ENCODE data around the gene CSF1. TPM values are rescaled to one million over a fixed set of nuclear protein-coding genes. Genes with fewer than 3 reads are reported as not detected.
"Not testable (repeated sequence)": the region's sequence is repeated elsewhere in the genome, so short reads cannot be mapped to it uniquely, and the experiment has no call there.

The CSF1 gene
- total RNA-seq, 1 experiment from 2014 or later, result 68.9 TPM

DNA sequence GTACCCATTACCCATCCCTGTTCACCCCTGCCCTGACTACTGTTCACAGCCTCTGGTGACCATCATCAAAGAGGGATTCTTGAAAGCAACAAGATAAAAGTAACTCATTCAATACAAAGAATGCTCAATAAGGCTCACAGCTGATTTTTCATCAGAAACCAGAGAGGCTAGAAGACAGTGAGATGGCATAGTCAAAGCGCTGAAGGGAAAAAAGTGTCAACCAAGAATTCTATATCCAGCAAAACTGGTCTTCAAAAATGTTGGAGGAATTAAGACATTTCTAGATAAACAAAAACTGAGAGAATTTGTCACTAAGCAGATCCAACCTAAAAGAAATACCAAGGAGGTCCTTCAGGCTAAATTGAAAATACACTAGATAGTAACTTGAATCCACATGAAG is 27.1 kb downstream of the CSF1 start:
- DNase-seq (ENCODE audit: low read depth in 1 of 2, low spot score in 2 of 2), result no peak
- H3K36me3 ChIP-seq, result no peaks in the 10 kb centered on the region
- peaks cover 12% of the 10 kb centered on the region for H3K4me1 ChIP-seq (replicated peaks)
- no peak overlapping the region for H3K4me3 ChIP-seq
- no peak overlapping the region for H3K27ac ChIP-seq
- no peaks in the 10 kb centered on the region for H3K27me3 ChIP-seq (replicated peaks)
- H3K9me3 ChIP-seq (replicated peaks), result peaks cover 8% of the 10 kb centered on the region; the same call in 1 of the 2 replicates

GRCh38 chr1:109938556-109938955 is 27.9 kb downstream of the CSF1 start:
- Histone ChIP-seq H3K4me1 (replicated peaks) (peaks cover 11% of the 10 kb centered on the region), H3K4me3 (no peak overlapping the region), H3K36me3 (no peaks in the 10 kb centered on the region), H3K27ac (no peak overlapping the region), H3K27me3 (replicated peaks) (no peaks in the 10 kb centered on the region), H3K9me3 (replicated peaks) (peaks cover 8% of the 10 kb centered on the region; the same call in 1 of the 2 replicates)
- no peak for DNase-seq (ENCODE audit: low read depth in 1 of 2, low spot score in 2 of 2)

GRCh38 chr1:109942434-109942833 is 31.8 kb downstream of the CSF1 start:
- no peak for DNase-seq (ENCODE audit: low read depth in 1 of 2, low spot score in 2 of 2)
- no peaks in the 10 kb centered on the region for H3K36me3 ChIP-seq
- peaks cover 8% of the 10 kb centered on the region; the same call in 1 of the 2 replicates for H3K9me3 ChIP-seq (replicated peaks)
- H3K4me3 ChIP-seq, result no peak overlapping the region
- no peak overlapping the region for H3K27ac ChIP-seq
- H3K4me1 ChIP-seq (replicated peaks), result no peaks in the 10 kb centered on the region
- H3K27me3 ChIP-seq (replicated peaks), result no peaks in the 10 kb centered on the region

DNA sequence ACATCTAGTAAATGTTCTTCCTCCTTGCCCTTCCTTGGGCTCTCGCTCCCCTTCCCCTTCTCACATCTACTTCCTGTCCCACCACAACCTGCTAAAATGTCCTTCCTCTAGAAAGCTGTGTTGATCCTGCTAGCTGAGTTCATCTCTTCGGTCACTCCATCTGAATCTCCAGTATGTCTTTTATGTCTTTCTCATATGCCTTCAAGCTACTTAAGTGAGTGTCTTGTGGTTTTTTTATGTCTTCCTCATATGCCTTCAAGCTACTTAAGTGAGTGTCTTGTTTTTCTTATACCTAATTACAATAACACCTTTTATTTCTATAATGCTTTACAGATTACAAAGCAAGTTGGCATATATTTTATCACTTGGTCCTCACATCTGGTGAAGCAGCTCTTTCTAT is 33.9 kb downstream of the CSF1 start:
- Histone ChIP-seq H3K9me3 (replicated peaks) (no peaks in the 10 kb centered on the region), H3K4me3 (no peak overlapping the region), H3K4me1 (replicated peaks) (no peaks in the 10 kb centered on the region), H3K27me3 (replicated peaks) (no peaks in the 10 kb centered on the region), H3K27ac (no peak overlapping the region), H3K36me3 (no peaks in the 10 kb centered on the region)
- DNase-seq (ENCODE audit: low read depth in 1 of 2, low spot score in 2 of 2), result no peak

DNA sequence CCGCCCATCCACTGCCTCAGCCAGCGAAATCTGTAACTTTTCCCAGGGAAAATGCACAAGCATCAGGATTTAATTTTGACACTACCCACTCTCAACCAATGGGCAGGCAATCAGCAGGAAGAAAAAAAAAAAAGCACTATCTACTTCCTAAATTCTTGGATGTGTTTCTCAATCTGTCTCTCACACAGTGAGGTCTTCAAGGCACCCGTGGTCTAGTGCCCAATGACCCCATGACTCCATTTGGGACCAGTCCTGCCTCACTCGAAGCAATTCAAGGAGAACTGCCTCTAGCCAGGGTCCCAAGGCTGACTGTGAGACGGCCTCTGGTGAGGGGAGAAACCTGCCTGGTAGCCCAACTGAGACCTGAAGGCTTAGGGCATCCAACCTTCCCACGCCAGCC is 35.9 kb downstream of the CSF1 start:
- DNase-seq (ENCODE audit: low read depth in 1 of 2, low spot score in 2 of 2), result no peak
- H3K27me3 ChIP-seq (replicated peaks), result no peaks in the 10 kb centered on the region
- no peaks in the 10 kb centered on the region for H3K4me1 ChIP-seq (replicated peaks)
- no peak overlapping the region for H3K27ac ChIP-seq
- no peaks in the 10 kb centered on the region for H3K36me3 ChIP-seq
- H3K4me3 ChIP-seq, result no peak overlapping the region
- H3K9me3 ChIP-seq (replicated peaks), result no peaks in the 10 kb centered on the region

GRCh38 chr1:109947582-109948284 is 37.1 kb downstream of the CSF1 start:
- no peaks in the 10 kb centered on the region for H3K36me3 ChIP-seq

DNA sequence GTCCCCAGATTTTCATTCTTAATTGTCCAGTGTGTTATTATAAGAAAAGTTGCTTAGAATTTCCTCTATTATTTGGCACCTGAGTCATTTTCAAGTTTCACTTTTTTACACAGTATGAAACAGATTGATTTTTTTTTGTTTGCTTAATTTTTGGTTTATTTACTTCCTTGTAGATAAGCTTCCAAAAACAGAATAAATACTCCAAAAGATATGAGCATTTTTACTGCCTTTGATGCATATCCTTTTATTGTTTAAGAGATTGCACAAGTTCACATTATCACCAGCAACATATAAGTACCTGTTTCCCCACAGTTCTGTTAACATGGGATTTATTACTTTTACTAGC is 37.6 kb downstream of the CSF1 start:
- H3K36me3 ChIP-seq, result no peaks in the 10 kb centered on the region
- DNase-seq (ENCODE audit: low read depth in 1 of 2, low spot score in 2 of 2), result no peak
- H3K4me1 ChIP-seq (replicated peaks), result no peaks in the 10 kb centered on the region
- no peaks in the 10 kb centered on the region for H3K9me3 ChIP-seq (replicated peaks)
- no peaks in the 10 kb centered on the region for H3K27me3 ChIP-seq (replicated peaks)
- no peak overlapping the region for H3K4me3 ChIP-seq
- H3K27ac ChIP-seq, result no peak overlapping the region

More at GRCh38 chr1:109947582-109948284, 37.1 kb downstream of the CSF1 start:
- H3K4me1 ChIP-seq (replicated peaks), result no peaks in the 10 kb centered on the region
- no peaks in the 10 kb centered on the region for H3K9me3 ChIP-seq (replicated peaks)
- no peaks in the 10 kb centered on the region for H3K27me3 ChIP-seq (replicated peaks)
- no peak overlapping the region for H3K4me3 ChIP-seq
- H3K27ac ChIP-seq, result no peak overlapping the region
- DNase-seq (ENCODE audit: low read depth in 1 of 2, low spot score in 2 of 2), result no peak

- H3K4me1 ChIP-seq (replicated peaks), result no peaks in the 10 kb centered on the region
- H3K9me3 ChIP-seq (replicated peaks), result no peaks in the 10 kb centered on the region
- no peak overlapping the region for H3K4me3 ChIP-seq
- no peaks in the 10 kb centered on the region for H3K36me3 ChIP-seq
- no peak overlapping the region for H3K27ac ChIP-seq
- DNase-seq (ENCODE audit: low read depth in 1 of 2, low spot score in 2 of 2), result no peak
- no peaks in the 10 kb centered on the region for H3K27me3 ChIP-seq (replicated peaks)
Observed at GRCh38 chr1:109950038-109950437, 39.4 kb downstream of the CSF1 start.

GRCh38 chr1:109950509-109950908 is 39.9 kb downstream of the CSF1 start:
- no peak for DNase-seq (ENCODE audit: low read depth in 1 of 2, low spot score in 2 of 2)
- H3K27me3 ChIP-seq (replicated peaks), result no peaks in the 10 kb centered on the region
- H3K27ac ChIP-seq, result no peak overlapping the region
- H3K9me3 ChIP-seq (replicated peaks), result no peaks in the 10 kb centered on the region
- no peaks in the 10 kb centered on the region for H3K4me1 ChIP-seq (replicated peaks)
- no peak overlapping the region for H3K4me3 ChIP-seq
- H3K36me3 ChIP-seq, result no peaks in the 10 kb centered on the region

DNA sequence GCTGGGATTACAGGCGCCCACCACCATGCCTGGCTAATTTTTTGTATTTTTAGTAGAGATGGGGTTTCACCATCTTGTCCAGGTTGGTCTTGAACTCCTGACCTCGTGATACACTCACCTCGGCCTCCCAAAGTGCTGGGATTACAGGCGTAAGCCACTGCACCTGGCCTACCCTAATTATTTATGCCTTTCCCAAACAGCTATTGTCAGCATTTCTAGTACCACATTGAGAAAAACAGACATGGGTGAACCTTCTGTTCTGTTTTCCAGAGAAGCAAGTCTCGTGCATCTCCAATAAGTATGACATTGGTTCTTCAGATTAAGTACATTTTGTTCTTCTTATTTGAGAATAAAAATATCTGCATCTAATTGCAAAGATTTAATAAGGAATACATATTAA is 40.9 kb downstream of the CSF1 start:
- DNase-seq (ENCODE audit: low read depth in 1 of 2, low spot score in 2 of 2); H3K36me3 ChIP-seq; H3K9me3 ChIP-seq (replicated peaks); H3K27me3 ChIP-seq (replicated peaks); H3K4me1 ChIP-seq (replicated peaks); H3K27ac ChIP-seq; H3K4me3 ChIP-seq: not testable (repeated sequence)

GRCh38 chr1:109954041-109954512 is 43.4 kb downstream of the CSF1 start:
- Histone ChIP-seq H3K27me3 (replicated peaks) (no peaks in the 10 kb centered on the region), H3K36me3 (no peaks in the 10 kb centered on the region), H3K4me3 (no peak overlapping the region), H3K27ac (no peak overlapping the region), H3K9me3 (replicated peaks) (no peaks in the 10 kb centered on the region), H3K4me1 (replicated peaks) (peaks cover 12% of the 10 kb centered on the region)
- DNase-seq (ENCODE audit: low read depth in 1 of 2, low spot score in 2 of 2), result no peak

DNA sequence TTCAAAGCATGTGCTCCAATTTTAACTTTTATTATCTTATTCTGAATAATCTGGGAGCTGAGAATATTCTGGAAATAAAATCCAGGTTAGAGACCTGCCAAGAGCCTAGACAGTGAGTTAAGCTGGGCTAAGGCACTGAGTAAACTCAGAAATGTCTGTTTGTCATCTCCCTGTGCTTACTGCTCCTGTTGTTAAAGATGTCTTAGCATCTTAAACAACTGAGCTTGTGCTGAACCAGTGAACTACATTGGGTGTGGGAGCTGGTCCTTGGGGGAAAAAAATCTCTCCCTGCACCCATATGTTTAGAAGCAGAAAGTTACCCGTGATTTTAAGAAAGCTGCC is 49.0 kb downstream of the CSF1 start:
- no peak overlapping the region for H3K4me3 ChIP-seq

GRCh38 chr1:109959974-109960744 is 49.5 kb downstream of the CSF1 start:
- peaks cover 38% of the 10 kb centered on the region for H3K4me1 ChIP-seq (replicated peaks)
- no peak overlapping the region for H3K4me3 ChIP-seq
- H3K27ac ChIP-seq, result peak overlapping the region; percentile 95
- H3K36me3 ChIP-seq, result no peaks in the 10 kb centered on the region
- H3K9me3 ChIP-seq (replicated peaks), result no peaks in the 10 kb centered on the region
- peak; percentile 81 to 91 for DNase-seq (ENCODE audit: low read depth in 1 of 2, low spot score in 2 of 2)
- no peaks in the 10 kb centered on the region for H3K27me3 ChIP-seq (replicated peaks)

More for the DNA sequence above, 49.0 kb downstream of the CSF1 start:
- H3K27ac ChIP-seq, result peak overlapping the region; percentile 95
- H3K27me3 ChIP-seq (replicated peaks), result no peaks in the 10 kb centered on the region
- H3K36me3 ChIP-seq, result no peaks in the 10 kb centered on the region
- H3K9me3 ChIP-seq (replicated peaks), result no peaks in the 10 kb centered on the region
- DNase-seq (ENCODE audit: low read depth in 1 of 2, low spot score in 2 of 2), result no peak
- H3K4me1 ChIP-seq (replicated peaks), result peaks cover 38% of the 10 kb centered on the region

DNA sequence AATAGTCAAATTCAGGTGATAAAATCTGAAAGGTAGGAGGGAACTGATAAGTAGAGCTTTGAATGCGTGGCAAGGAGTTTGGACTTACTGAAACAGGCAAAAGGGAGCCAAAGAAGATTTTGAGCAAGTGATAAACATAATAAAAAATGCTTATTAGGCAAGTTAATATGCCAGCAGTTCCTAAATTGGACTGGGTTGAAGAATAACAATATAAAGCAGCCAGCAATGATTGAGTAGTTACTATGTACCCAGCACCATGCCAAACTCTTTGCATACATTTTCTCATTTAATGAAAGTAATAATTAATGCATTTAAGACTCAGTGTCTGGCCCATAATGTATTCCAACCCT is 50.1 kb downstream of the CSF1 start:
- Histone ChIP-seq H3K27ac (peak overlapping the region; percentile 95), H3K4me1 (replicated peaks) (peaks cover 38% of the 10 kb centered on the region), H3K27me3 (replicated peaks) (no peaks in the 10 kb centered on the region), H3K36me3 (no peaks in the 10 kb centered on the region), H3K4me3 (no peak overlapping the region), H3K9me3 (replicated peaks) (no peaks in the 10 kb centered on the region)
- DNase-seq (ENCODE audit: low read depth in 1 of 2, low spot score in 2 of 2), result no peak

Measured in SJSA1 (cell line).